Astrocyte (in vitro differentiated cells and primary cell): ENCODE measurements around the gene KIF24.

ENCODE experiments used
- EZH2 ChIP-seq: IDR thresholded peaks from 2 replicates; pipeline ENCODE4 v1.6.1; 2012; ENCODE audit warnings: mild to moderate bottlenecking, low read length, inconsistent platforms; ENCODE audit not compliant: insufficient read depth
- TF ChIP-seq, protein P1 (sequence below): IDR thresholded peaks from 2 replicates; pipeline ENCODE4 v1.5.1; 2011; ENCODE audit warnings: low read depth, mild to moderate bottlenecking, inconsistent platforms, low read length, moderate library complexity; ENCODE audit not compliant: insufficient read depth

- TF ChIP-seq, protein P1, sequence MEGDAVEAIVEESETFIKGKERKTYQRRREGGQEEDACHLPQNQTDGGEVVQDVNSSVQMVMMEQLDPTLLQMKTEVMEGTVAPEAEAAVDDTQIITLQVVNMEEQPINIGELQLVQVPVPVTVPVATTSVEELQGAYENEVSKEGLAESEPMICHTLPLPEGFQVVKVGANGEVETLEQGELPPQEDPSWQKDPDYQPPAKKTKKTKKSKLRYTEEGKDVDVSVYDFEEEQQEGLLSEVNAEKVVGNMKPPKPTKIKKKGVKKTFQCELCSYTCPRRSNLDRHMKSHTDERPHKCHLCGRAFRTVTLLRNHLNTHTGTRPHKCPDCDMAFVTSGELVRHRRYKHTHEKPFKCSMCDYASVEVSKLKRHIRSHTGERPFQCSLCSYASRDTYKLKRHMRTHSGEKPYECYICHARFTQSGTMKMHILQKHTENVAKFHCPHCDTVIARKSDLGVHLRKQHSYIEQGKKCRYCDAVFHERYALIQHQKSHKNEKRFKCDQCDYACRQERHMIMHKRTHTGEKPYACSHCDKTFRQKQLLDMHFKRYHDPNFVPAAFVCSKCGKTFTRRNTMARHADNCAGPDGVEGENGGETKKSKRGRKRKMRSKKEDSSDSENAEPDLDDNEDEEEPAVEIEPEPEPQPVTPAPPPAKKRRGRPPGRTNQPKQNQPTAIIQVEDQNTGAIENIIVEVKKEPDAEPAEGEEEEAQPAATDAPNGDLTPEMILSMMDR, result no peak
- no peak for TF ChIP-seq EZH2
Measured at GRCh38 chr9:34363619-34364351, 34.7 kb upstream of the KIF24 start.
